GM18520 (cell line): ENCODE data around the gene TMEM255A.

ENCODE experiments used
- ATAC-seq: cut with Tn5 transposase; IDR thresholded peaks from one replicate; pipeline ENCODE4 v1.9.1; 2021; ENCODE audit not compliant: unreplicated experiment

The TMEM255A gene

GRCh38 chrX:120269373-120270035, 41.8 kb downstream of the TMEM255A start:
- ATAC-seq = no peak

- ATAC-seq = no peak
Observed at GRCh38 chrX:120264341-120264740, 46.9 kb downstream of the TMEM255A start.

GRCh38 chrX:120262859-120263708, 48.2 kb downstream of the TMEM255A start:
- ATAC-seq = no peak

GRCh38 chrX:120260369-120260768, 50.9 kb downstream of the TMEM255A start:
- ATAC-seq = no peak

- ATAC-seq = no peak
Observed at GRCh38 chrX:120253784-120254183, 57.5 kb downstream of the TMEM255A start.

DNA sequence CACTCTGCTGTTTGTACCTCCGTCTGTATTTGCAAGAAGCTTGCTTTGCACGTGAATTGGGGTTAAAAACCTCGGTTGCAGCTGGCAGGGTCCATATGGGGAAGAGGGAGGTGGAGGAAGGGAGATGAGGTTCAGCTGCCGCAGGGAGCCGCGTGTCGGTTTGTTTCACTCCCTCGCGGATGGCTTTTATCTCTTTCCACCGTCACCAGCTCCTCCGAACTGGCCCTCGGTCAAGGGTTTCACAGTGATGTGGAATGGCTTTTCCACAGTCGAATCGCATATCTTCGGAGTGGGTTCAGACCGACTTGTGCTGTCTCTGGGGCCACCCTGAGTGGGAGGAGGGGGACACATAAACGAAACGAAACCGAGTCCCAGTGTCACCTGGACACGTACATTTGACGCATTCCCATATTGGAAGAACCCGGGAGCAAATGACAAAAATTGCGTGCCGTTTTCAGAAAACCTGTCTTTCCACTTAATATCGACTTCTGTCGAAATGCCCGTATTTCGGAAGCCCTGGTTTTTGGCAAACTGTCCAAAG, 59.7 kb downstream of the TMEM255A start:
- ATAC-seq = no peak

- peak; percentile 97 for ATAC-seq
Observed at GRCh38 chrX:120250522-120251271, 60.6 kb downstream of the TMEM255A start, which contains the start of gene ZBTB33. ZBTB33 (plus strand) TSS chrX:120250812; CDS start chrX:120253416, 2,604 bp downstream.

DNA sequence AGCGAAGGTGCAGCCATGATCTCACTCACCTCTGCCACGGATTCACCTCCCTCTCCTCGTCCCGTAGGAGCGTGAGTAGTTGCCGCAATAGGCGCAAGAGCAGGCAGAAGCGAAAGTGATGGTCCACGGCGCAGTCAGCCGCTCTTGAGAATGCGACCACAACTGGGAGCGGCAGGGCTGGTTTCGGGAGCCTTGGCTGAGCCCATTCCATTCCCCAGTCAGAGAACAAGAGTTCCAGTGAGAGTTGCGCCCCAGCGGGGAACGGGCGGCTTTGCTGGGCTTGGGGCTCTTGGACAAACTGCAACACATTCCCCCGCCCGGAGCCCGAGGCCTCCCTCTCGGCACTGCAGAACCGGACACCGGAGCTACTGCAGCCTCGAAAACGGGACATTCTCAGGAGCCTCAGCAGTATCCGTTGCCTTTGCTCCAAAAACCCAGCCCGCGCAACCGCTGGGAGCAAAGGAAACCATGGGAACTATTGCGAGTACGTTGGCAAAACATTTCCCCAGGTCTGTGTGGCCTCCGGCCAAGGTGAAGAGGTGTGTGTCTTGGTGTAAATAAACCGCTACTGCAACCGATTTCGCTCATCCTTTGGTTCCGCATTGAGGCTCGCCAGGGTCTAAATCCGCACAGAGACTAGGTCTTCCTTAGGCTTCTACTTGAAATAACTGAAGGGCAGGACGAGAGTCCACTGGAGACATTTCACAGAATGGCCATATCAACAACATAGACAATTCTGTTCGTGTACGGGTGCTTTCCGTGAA, 66.3 kb downstream of the TMEM255A start:
- peak; percentile 77 for ATAC-seq

- ATAC-seq = no peak
Observed at GRCh38 chrX:120244395-120244734, 66.9 kb downstream of the TMEM255A start.

- no peak for ATAC-seq
Observed at GRCh38 chrX:120242813-120243212, 68.4 kb downstream of the TMEM255A start.

DNA sequence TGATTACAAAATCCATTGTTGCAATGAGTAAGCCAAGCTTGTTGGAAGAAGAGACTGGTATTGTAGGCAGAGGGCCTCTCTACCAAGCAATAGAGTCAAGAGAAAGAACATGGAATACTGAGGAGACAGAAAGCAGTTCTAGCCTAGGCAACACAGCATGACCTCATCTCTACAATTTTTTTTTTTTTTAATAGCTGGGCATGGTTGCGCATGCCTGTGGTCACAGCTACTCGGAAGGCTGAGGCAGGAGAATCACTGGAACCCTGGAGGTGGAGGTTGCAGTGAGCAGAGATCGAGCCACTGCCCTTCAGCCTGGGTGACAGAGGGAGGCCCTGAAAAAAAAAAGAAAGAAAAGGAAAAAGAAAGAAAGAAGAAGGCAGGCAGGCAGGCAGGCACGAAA, 72.3 kb downstream of the TMEM255A start:
- ATAC-seq = no peak

DNA sequence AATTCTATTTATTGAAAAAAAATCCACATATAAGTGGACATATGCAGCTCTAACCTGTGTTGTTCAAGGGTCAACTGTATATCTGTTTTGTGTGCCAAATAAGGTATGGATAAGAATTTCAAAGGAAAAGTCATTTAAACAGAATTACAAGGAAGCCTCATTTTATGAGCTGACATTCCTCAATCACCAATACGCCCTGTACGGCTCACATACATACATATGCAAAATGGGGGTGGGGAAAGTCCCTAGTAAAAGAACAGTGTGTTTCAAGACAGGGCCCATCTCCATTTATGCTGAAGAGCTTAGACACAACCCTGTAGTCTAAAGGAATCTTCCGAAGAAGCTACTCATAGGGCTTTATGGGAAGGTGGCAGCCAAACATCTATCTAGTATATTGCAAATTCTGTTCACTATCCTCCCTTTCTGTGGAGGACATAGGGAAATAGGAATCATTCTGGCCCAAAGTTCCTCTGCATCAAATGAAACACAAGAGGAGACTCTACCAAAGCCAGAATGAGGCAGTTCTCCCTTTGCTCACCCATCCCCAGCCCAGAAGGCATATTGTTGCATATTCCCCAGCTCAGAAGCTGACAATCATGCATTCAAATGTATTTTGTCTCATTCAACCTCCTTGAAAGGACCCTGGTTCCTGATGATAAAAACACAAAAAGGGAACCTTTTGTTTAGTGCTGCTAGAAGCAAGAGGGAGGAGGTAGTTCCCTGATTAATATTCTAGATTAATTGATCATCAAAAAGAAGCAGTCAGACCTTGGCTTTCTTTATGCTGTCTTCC, 74.4 kb downstream of the TMEM255A start:
- ATAC-seq = no peak

GRCh38 chrX:120235284-120235683, 76.0 kb downstream of the TMEM255A start:
- ATAC-seq = no peak

DNA sequence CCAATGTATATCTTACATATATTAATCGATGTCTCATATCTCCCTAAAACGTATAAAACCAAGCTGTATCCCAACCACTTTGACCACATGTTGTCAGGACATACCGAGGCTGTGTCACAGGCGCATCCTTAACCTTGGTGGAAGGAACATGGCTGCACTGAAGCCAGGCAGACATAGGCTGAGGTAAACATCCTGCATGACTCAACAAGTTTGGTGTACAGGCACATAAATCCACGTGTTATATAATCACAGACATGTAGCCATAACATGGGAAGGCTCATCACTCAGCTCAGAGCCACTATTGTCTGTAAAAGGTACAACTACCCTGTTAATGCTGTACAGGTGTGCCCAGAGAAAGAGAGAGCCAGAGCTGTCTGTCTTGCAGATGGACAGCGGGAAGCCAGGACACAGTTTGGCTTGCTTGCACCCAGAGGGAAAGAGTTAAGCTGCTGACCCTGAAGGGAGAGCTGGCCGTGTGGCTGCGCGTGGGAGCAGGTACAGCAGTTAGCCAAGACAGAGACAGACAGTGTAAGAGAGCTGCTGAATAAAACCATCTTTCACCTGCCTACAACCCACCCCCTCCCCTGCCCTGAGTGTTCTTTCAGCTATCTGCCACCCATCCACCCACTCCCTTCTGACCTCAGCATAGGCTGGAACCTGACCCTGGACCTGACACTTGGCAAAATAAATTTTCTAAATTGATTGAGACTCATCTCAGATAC, 82.9 kb downstream of the TMEM255A start:
- no peak for ATAC-seq

DNA sequence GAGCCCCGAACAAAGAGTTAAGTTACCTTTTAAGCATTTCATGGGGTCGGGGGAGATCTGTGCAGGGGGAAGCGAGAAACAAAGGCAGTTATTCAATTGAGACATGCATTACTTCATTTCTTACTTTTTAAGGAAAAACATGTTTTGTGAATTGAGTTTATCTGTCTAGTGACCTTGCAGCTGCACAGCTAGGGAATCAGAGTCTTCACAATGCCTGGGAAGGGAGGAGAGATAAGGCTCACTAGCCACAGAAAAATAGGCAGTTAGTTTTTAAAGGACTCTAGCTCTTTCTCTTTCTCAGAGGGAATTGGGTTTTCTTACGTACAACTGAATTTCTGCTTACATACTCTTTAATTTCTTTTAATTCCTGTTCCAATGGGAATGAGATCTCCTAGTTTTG, 86.9 kb downstream of the TMEM255A start:
- ATAC-seq = no peak

DNA sequence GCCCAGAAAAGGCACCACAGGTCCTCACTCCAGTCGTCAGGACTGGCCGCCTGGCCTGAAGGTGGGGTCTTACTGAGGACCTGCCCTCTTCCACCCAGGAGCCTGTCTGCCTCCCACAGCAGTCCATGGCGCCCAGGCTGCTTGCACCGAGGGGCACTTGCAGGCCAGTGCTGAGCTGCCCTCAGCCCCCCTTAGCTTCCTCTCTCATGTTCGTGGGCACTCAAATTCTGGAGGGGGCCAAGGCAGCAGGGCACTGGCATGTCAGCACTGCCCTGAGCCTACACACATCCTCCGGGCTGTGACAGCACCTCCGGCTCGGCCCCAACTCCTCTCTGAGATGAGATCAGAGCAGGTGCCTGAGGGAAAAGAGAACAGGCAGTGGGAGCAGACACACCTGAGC, 87.9 kb downstream of the TMEM255A start:
- ATAC-seq = no peak

DNA sequence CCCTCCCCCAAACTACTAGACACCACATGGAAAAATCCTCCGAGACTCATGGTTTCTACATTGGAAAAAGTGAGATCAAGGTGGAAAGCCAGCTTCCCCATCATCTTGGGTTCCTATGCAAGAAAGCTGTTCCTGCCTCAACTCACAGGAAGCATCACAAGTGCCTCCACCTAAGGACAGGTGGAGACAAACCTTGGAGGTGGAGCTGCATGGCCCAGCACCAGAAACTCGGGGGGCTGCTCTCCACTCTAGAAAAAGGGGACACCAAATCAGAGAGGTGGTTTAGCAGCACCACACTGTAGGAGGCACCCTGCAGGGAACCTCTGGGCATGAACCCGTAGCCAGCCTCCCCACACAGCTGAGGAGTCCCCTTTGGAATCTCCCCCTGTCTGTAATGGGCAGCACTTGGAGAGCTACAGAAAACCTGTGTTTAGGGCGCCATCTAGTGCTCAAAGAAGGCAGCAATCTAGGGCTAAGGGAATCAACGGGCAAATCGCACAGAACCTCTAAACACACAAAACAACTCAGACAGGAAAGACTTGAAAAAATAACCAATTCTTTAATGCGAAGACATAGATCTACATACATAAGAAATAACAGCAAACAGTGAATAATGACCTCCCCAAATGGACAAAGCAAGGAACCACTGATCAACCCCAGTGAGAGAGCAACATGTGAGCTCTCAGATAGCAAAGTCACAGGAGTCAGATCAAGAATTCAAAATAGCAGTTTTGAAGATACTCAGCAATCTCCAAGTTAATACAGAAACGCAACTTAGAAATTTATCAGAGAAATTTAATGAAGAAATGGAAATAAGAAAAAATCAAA, 97.6 kb downstream of the TMEM255A start:
- no peak for ATAC-seq
